ENCODE results near the gene ACTRT3. TPM values are rescaled to one million over a fixed set of nuclear protein-coding genes. Genes with fewer than 3 reads are reported as not detected.

The ACTRT3 gene
- total RNA-seq, 1 donor from 2014 or later: 1.7 TPM

DNA sequence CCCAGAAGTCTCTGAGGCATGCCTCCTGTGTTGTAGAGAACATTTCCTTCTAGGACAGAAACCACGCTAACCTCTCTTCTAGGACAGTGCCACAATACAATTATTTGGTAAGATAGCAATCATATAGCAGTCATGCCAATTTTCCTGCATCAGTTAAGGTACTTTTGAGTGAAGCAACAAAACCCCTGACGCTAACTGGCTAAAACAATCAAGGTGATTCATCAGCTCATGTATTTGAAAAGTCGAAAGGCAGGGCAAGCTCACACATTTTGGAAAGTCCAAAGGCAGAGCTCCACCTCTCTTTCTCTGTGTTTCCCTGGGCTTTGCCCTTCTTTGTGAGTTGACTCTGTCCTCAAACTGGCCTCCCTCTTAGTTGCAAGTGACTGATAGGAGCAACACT is 14.7 kb downstream of the ACTRT3 start:
- intact Hi-C loops (cut with DNase I): no loop called here
- TF ChIP-seq, protein P1, sequence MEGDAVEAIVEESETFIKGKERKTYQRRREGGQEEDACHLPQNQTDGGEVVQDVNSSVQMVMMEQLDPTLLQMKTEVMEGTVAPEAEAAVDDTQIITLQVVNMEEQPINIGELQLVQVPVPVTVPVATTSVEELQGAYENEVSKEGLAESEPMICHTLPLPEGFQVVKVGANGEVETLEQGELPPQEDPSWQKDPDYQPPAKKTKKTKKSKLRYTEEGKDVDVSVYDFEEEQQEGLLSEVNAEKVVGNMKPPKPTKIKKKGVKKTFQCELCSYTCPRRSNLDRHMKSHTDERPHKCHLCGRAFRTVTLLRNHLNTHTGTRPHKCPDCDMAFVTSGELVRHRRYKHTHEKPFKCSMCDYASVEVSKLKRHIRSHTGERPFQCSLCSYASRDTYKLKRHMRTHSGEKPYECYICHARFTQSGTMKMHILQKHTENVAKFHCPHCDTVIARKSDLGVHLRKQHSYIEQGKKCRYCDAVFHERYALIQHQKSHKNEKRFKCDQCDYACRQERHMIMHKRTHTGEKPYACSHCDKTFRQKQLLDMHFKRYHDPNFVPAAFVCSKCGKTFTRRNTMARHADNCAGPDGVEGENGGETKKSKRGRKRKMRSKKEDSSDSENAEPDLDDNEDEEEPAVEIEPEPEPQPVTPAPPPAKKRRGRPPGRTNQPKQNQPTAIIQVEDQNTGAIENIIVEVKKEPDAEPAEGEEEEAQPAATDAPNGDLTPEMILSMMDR (IDR thresholded peaks at IDR 0.05): no peak
- TF ChIP-seq POLR2A (IDR thresholded peaks at IDR 0.05) (no peak), POLR2AphosphoS5 (IDR thresholded peaks at IDR 0.05; ENCODE audit: insufficient read depth in 1 of 2, low read depth in 1 of 2) (no peak)
- no peaks in the 10 kb centered on the region for H3K4me1 ChIP-seq
- DNase-seq (ENCODE audit: extremely low spot score in 2 of 2): no peak
- no peak overlapping the region for H3K4me3 ChIP-seq
- H3K9me3 ChIP-seq: no peaks in the 10 kb centered on the region
- no peak overlapping the region for H3K27ac ChIP-seq
- H3K27me3 ChIP-seq: no peaks in the 10 kb centered on the region
- H3K36me3 ChIP-seq: no peaks in the 10 kb centered on the region

DNA sequence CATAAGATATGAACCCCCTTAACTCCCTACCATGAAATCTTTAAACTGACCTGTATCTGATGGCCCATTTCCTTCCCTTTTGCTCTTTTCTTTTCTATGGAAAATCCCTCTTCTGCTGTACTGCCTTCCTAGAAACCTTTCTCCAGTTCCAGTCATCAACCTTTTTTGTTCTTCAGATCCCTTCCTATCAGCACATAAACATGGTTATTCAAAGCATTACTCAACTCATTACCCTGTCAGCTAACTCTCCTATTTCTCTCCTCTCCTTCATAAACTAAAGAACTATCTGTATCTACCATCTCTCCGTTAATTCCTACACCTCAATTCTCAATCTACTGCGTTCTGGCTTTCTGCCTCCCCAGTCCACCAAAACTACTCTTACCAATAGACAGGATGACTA is 17.5 kb downstream of the ACTRT3 start:
- H3K36me3 ChIP-seq: no peaks in the 10 kb centered on the region
- intact Hi-C loops (cut with DNase I): no loop called here
- DNase-seq (ENCODE audit: extremely low spot score in 2 of 2): no peak
- no peaks in the 10 kb centered on the region for H3K4me1 ChIP-seq
- H3K27me3 ChIP-seq: no peaks in the 10 kb centered on the region
- TF ChIP-seq POLR2A (IDR thresholded peaks at IDR 0.05) (no peak), POLR2AphosphoS5 (IDR thresholded peaks at IDR 0.05; ENCODE audit: insufficient read depth in 1 of 2, low read depth in 1 of 2) (no peak)
- TF ChIP-seq, protein P1 (IDR thresholded peaks at IDR 0.05): no peak
- H3K27ac ChIP-seq: no peak overlapping the region
- H3K9me3 ChIP-seq: no peaks in the 10 kb centered on the region
- H3K4me3 ChIP-seq: no peak overlapping the region

DNA sequence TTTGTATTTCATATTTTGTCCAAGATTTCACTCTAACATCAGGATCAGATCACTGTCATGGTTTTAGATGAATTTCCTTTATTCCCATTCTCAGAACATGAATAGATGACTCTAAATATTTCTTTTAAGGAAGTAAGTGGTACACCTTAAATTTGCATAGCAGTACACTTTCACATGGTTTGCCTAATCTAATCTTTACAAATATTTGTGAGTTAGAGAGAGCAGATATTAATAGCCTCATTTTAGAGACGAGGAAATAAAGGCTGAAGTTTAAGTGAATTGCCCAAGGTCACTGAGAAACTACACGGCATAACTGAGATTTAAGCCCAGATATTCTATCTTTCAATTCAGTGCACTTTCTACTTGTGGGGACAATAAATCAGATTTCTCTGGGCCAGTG is 18.7 kb downstream of the ACTRT3 start:
- no peak for DNase-seq (ENCODE audit: extremely low spot score in 2 of 2)
- Histone ChIP-seq H3K9me3 (no peaks in the 10 kb centered on the region), H3K27ac (no peak overlapping the region), H3K4me1 (no peaks in the 10 kb centered on the region), H3K36me3 (no peaks in the 10 kb centered on the region), H3K27me3 (no peaks in the 10 kb centered on the region), H3K4me3 (no peak overlapping the region)
- intact Hi-C loops (cut with DNase I): no loop called here
- TF ChIP-seq POLR2AphosphoS5 (IDR thresholded peaks at IDR 0.05; ENCODE audit: insufficient read depth in 1 of 2, low read depth in 1 of 2) (no peak), POLR2A (IDR thresholded peaks at IDR 0.05) (no peak)
- TF ChIP-seq, protein P1 (IDR thresholded peaks at IDR 0.05): no peak

DNA sequence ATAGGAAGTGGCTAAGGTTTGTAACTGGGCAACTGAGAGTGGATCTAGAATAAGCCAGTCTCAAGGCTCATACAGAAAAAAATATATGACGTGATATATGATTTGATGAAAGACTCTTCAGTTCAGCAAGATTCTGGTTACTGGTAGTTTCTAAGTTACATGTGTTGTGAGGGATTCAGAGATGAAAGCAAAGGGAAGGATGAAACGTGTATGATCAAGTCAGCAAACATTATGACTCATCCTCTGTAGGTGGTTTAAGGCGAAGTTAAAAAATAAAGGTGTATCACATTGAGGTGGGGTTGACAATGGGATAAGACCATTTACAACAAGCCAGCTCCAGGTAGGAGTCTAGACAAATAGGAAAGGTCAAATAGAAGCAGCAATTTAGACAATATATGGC is 20.7 kb downstream of the ACTRT3 start:
- Histone ChIP-seq H3K36me3 (no peaks in the 10 kb centered on the region), H3K4me1 (no peaks in the 10 kb centered on the region), H3K27me3 (no peaks in the 10 kb centered on the region), H3K9me3 (no peaks in the 10 kb centered on the region), H3K27ac (no peak overlapping the region), H3K4me3 (no peak overlapping the region)
- TF ChIP-seq, protein P1 (IDR thresholded peaks at IDR 0.05): no peak
- TF ChIP-seq POLR2AphosphoS5 (IDR thresholded peaks at IDR 0.05; ENCODE audit: insufficient read depth in 1 of 2, low read depth in 1 of 2): no peak
- TF ChIP-seq POLR2A (IDR thresholded peaks at IDR 0.05): no peak
- intact Hi-C loops (cut with DNase I): no loop called here
- DNase-seq (ENCODE audit: extremely low spot score in 2 of 2): no peak

DNA sequence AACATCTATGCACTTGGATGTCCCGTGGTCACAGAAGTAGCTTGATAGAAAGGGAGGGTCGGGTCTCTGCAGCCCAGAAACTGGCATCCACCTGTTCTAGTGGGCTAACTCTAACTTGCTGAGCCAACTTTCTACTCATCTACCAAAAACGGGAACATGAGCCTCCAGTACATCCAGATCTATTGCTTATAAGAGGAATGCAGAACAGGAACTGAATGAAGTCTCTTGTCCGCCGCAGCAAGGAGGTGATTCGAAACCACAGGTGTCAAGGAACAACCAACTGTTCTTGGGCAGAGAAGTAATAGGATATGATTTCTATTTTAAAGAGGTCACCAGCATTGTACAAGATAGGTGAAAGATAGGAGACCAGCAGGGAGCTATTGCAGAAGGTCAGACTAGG is 22.4 kb downstream of the ACTRT3 start:
- Histone ChIP-seq H3K4me1 (no peaks in the 10 kb centered on the region), H3K27ac (no peak overlapping the region), H3K9me3 (no peaks in the 10 kb centered on the region), H3K4me3 (no peak overlapping the region), H3K36me3 (no peaks in the 10 kb centered on the region), H3K27me3 (no peaks in the 10 kb centered on the region)
- intact Hi-C loops (cut with DNase I): no loop called here
- no peak for DNase-seq (ENCODE audit: extremely low spot score in 2 of 2)
- TF ChIP-seq, protein P1 (IDR thresholded peaks at IDR 0.05): no peak
- TF ChIP-seq POLR2AphosphoS5 (IDR thresholded peaks at IDR 0.05; ENCODE audit: insufficient read depth in 1 of 2, low read depth in 1 of 2) (no peak), POLR2A (IDR thresholded peaks at IDR 0.05) (no peak)
